GM21737 (cell line): ENCODE measurements around the gene C1orf216.
"Not testable (repeated sequence)": the region's sequence is repeated elsewhere in the genome, so short reads cannot be mapped to it uniquely, and the experiment has no call there.

Experiments used
- ATAC-seq: cut with Tn5 transposase; IDR thresholded peaks from one replicate; pipeline ENCODE4 v1.9.1; 2021; ENCODE audit warnings: mild to moderate bottlenecking, moderate library complexity; ENCODE audit not compliant: unreplicated experiment

C1orf216 gene

DNA sequence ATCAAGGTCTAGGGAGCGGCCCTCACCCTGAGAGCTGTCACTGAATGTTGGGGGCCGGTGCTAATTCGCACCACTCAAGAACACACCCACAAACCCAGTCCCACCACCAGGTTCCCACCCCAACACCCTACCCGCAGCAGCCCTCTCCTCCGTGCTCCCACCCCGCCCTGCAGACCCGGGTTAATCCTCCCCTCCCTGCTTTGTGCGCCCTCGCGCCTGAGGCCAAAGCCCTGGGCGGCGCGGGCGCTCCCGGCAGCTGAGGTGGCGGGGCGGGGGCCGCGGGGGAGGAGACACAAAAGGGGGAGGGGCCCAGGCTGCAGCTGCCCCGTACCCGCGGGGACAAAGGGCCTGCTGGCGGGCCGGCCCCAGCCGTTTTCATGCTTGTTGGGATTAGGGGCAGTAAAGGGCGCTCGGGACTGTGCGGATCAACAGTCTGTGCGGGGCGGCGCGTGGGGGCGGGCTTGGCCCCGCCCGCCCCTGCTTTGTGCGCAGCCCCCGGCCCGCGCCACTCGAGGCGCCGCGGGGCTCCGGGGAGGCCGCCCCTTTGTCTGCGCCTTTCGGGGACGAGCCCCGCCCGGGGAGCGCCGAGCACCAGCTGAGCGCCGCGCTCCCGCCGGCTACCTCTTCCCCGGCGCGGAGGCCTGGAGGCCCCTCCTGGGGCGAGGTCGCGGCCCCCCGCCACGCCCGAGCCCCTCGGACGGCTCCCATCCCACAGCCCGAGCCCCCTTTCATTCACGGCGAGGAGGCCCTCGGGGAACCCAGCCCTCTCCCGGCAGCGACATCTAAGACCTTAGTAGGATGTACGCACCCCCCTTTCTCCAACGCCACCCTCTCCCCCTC is 10.9 kb downstream of the C1orf216 start:
- ATAC-seq, result no peak

DNA sequence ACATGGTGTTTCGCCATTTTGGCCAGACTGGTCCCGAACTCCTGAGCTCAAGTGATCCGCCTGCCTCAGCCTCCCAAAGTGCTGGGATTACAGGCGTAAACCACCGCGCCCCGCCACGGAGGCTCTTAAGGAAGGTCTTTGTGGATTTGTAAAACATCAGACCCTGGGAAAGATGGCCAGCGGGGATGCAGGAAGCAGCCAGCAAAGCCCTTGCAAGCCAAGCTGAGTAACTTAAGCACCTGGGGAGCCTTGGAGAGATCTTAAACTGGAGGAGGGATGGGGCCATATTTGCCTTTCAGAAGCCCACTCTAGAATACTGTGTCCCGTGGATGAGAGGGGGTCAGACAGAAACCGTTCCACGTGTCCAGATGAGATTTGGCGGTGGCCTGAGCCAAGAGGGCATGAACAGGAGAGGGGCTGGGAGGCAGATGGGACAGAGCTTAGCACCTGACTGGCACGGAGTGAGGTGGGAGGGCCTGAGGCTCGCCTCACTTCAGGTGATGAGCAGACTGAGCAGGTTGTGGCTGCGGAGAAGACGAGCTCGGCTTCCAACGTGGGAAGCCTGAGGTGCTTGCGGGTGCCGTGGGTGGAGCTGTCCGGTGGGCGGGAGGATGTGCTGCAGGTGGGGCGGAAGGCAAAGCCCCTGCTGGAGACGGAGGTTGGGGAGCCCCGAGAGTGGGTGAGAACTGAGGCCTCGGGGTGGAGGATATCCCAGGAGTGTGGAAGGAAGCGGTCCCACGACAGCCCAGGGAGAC is 11.7 kb downstream of the C1orf216 start:
- no peak for ATAC-seq

DNA sequence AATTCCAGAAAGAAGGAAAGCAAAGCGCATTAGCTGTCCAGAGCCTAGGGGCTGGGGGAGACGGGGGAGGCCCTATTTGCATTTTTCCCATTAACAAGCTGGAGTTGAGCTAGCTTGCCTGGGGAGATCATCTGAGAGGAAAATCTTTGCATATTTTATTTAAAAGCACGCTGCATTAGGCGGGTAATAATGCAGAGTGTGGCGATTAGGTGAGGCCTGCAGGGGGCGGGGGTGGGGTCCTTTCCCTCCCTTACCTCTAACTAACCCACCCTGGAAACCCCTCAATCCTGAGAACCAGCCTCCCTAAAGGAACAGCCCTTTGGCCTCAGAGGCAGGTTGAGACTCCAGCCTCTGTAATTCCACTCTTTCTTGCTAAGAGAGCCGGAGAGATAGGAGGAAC is 16.2 kb downstream of the C1orf216 start:
- ATAC-seq, result no peak

DNA sequence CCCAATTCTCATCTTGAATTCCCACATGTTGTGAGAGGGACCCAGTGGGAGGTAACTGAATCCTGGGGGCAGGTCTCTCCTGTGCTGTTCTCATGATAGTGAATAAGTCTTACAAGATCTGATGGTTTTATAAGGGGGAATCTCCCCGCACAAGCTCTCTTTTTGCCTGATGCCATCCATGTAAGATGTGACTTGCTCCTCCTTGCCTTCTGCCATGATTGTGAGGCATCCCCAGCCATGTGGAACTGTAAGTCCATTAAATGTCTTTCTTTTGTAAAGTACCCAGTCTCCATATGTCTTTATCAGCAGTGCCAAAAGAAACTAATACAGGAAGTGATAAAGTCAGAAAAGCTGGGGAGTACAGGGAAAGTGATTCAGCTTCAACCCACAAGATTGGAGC is 19.5 kb downstream of the C1orf216 start:
- ATAC-seq, result not testable (repeated sequence)

DNA sequence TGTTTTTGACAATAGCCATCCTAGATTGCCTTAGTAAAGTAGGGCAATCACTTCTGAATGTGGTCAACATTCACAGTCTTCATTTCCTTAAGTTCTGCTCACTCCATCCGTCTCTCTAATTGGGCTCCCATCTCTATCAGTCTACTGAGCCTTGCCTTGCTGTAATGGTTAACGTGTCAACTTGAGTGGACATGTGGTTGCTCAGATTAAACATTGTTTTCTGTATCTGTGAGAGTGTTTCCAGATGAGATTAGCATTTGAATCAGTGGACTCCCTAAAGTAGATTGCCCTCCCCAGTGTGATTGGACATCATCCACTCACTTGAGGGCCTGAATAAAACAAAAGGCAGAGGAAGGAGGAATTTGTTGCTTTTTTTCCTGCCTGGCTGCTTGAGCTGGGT is 26.4 kb downstream of the C1orf216 start:
- ATAC-seq, result no peak

DNA sequence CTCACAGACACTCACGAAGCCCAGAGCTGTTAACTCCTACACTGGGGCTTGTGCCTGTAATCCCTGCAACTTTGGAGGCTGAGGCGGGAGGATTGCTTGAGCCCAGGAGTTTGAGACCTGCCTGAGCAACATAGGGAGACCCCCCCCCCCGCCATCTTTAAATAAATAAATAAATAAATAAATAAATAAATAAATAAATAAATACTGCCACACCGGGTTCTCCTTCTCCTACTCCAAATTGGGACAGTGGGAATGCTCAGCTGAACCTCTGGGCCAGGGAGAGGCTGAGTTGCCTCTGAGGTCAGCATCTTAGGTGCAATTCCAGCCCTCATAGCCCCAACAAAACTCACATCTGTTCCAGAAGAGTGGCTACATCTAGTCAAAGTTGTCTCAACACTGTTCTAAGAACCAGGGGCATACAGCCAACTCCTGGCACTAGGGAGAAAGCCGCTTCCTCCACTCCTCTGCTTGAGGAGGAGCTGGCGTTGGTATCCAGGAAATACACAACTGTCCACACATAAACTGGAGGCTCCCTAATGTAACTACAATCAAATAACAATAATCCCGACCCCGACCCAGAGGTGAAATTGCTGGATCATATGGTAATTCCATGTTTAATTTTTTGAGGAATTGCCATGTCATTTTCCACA is 27.0 kb downstream of the C1orf216 start:
- ATAC-seq, result no peak

DNA sequence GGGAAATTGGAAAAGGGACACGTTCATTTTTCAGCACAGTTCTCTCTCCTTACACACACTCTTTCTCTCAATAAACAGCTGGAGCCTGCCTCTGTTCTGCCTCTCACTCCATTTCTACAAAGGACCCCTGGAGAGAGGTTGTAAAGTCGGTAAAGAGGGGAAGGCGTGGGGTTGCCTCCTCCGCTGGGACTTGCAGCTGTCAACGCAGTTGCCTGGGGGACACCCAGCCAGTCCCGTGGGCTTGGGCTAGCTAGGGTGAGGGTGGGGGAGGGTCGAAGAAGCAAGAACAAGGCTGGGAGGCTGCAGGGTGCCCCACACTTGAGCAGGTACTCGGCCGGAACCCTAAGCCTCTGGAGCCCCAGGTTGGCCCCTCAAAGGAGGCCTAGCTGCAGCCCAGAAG is 27.6 kb downstream of the C1orf216 start:
- no peak for ATAC-seq

DNA sequence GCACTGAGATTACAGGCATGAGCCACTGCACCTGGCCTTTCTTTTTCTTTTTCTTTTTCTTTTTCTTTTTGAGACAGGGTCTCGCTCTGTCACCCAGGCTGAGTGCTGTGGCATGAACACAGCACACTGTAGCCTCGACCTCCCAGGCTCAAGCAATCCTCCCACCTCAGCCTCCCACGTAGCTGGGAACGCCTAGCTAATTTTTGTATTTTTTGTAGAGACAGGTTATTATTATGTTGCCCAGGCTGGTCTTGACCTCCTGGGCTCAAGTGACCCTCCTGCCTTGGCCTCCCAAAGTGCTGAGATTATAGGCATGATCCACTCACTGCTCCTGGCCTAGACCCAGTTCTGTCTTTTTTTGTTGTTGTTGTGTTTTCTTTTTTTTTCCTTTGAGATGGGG is 28.6 kb downstream of the C1orf216 start:
- not testable (repeated sequence) for ATAC-seq

DNA sequence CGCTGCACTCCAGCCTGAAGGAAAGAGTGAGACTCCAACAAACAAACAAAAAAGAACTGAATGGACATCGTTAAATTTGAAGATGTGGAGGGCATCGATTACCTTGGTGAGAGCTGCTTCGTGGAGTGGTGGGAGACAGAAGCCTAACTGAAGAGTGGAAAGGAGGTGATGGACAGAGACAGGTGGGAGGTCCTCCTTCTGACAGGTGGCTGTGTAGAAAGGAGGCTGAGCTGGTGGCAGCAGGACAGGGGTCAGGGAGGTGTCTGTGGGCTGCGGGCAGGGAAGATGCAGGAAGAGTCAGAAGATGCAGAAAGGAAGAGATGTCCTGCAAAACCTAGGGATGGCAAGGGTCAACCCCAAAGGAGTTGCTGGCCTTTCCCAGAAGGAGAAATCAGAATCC is 30.5 kb downstream of the C1orf216 start:
- no peak for ATAC-seq

DNA sequence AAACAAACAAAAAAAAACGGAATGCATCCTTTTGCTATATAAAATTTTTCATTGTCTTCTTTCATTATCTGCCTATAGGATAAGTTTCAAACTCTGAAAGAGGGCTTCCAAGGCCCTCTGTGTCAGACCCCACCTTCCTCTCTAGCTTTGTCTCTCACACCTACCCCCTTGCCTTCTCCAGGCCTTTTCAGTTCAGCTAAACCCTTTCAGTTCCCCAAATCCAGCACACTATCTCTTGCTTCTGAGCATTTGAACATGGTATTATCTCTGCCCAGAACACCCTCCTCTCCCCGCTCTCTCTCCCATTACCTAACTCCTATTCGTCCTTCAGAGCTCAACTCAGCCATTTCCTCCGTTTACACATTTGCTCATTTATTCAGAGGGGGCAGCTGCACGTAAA is 35.7 kb downstream of the C1orf216 start:
- ATAC-seq, result no peak

DNA sequence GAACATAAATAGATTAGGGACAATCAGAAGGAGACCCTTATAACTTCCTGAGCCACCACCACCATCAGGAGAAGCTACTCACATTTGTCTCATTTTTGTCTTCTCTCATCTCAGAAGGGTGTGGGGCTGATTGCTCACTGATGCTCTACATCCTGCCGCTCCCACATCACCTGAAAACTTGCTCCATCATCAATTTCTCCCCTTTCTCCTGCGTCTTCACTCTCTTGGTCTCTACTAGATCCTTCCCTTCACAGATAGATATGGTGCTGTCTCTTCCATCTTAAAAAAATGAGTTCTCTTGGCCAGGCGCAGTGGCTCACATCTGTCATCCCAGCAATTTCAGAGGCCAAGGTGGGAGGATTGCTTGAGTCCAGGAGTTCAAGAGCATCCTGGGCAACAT is 38.4 kb downstream of the C1orf216 start:
- ATAC-seq, result no peak

DNA sequence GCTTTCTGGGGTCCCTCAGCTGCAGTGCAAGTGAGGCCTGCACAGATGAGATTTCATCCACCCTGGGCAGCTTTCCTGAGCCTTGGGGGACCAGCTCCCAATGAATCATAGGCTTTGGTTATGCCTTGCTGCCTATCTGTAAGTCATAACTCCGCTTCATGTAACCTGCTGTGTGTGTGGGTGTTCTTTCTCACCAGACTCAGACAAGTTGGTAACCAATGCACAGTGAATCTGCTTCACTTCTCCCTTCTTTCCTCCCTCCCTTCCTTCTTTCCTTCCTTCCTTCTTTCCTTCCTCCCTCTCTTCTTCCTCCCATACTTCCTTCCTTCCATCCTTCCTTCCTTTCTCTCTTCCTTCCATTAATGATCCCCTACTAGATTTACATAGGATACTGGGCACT is 42.9 kb downstream of the C1orf216 start:
- ATAC-seq, result no peak

DNA sequence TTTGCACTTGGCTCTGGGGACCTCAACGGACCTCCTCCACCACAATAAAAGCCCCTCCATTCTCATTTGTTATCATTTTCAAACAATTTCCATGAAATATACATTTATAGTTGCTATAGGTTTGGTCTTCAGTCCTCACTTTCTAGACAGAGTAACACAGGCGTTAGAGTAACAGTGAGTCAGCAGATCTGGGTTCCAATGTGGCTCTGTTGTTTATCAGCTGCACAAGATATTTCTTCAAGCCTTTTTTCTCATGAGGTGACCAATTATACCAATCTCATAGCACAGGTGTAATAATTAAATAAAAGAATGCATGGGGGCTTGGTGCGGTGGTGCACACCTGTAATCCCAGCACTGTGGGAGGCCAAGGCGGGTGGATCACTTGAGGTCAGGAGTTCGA is 44.6 kb downstream of the C1orf216 start:
- ATAC-seq, result no peak

DNA sequence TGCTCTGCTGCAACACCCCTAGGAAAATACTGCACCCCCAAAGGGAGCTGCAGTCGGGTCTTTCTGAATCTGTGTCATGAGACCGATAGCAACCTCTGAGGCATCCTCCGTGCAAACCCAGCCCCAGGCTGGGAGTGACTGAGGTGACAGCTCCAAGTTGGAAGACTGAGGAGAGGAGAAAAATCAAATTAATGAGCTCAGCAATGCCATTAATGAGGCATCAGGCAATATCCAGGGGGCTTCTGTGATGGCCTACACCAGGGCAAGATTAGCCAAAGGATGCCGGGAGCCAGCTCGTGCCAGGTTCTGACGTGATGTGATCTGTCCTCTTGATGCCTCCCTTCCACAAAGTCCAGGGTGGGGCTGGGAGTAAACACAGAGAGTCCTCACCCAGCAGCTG is 46.6 kb downstream of the C1orf216 start:
- no peak for ATAC-seq

DNA sequence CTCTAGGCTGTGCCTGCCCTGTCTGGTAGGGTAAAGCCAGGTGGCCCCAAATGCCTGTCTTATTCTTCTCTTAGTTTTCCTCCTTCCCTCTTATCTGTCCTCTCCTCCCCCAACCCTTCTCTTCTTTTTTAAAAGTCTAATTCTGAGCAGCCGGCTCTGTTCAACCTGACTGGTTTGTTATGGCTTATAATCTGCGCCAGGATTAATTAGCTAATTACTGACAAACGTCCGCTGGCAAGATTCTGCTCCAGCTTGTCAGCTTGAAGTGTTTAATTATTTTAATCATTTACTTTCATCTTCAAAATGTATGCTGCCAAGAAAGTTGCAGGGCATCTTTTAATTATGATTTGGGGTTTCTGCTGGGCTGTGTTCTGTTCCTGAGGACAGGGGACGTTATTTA is 50.2 kb downstream of the C1orf216 start:
- ATAC-seq, result no peak

DNA sequence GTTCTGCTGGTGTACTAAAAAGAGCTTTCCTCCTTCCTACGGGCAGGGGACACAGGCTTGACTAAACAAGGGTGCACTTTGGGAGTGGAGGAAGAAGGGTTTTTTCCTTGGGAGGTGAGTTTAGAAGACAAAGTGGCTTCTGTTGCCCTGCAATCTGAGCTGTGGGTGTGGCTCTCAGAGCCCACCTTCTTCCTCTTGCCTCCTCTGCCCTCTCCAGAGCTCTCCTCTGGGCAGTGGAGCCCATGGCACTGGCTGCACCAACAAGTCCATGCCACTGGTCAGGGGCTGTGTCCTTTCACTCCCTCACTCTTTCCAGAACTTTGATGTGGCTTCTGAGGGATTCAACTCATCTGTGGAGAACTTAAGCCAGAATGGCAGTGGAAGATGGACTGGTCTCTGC is 51.8 kb downstream of the C1orf216 start:
- ATAC-seq, result no peak

DNA sequence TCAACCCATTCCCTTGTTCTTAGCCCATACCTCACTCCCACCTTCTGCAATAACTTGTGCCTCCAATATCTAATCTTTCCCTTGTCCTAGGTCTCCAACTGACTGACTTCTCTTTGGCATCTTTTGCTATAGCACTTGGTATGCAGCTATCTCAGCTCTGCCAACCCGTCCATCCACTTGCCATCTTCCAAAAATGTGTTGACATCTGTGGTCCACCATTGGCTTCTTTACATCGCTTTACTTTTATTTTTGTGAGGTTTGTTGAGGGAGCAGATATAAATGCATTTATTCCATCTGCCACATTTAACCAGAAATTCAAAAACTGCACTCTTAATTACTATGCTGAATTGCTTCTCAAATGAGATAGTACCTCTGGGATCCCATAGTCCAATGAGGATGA is 52.5 kb downstream of the C1orf216 start:
- no peak for ATAC-seq
